HG02571 (cell line): Measurements from ENCODE around the gene SDK1.

Experiments
- ATAC-seq: cut with Tn5 transposase; IDR thresholded peaks from one replicate; pipeline ENCODE4 v1.9.1; 2021; ENCODE audit warnings: mild to moderate bottlenecking, moderate library complexity; ENCODE audit not compliant: unreplicated experiment

Gene SDK1

GRCh38 chr7:4006687-4007086, 705.6 kb downstream of the SDK1 start:
- no peak for ATAC-seq

GRCh38 chr7:4009211-4010060, 708.4 kb downstream of the SDK1 start:
- ATAC-seq = no peak

DNA sequence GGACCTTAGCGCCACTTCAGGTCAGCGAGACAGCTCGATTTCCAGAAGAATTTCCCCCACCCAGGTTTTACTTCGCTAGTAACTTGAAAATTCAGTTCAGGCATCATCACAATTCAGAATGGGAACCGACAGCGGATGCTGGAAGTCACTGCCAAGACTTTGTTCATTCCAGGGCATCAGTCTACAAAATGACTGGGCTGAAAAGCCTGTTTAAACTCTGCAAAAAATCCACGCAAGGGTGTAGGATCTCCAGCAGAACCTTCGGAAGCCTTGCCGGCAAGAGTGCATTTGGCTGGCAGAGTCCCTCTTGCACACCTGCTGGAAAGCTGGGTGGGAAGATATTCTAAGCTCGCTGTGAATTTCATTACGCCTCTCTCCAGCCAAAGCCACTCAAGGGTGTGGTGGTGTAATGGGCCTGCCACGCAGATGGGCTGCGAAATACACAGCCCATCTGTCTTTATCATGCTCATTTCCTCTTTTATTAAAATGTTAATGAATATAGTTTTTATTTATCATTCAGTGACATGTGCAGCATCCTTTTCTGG, 709.1 kb downstream of the SDK1 start:
- no peak for ATAC-seq

DNA sequence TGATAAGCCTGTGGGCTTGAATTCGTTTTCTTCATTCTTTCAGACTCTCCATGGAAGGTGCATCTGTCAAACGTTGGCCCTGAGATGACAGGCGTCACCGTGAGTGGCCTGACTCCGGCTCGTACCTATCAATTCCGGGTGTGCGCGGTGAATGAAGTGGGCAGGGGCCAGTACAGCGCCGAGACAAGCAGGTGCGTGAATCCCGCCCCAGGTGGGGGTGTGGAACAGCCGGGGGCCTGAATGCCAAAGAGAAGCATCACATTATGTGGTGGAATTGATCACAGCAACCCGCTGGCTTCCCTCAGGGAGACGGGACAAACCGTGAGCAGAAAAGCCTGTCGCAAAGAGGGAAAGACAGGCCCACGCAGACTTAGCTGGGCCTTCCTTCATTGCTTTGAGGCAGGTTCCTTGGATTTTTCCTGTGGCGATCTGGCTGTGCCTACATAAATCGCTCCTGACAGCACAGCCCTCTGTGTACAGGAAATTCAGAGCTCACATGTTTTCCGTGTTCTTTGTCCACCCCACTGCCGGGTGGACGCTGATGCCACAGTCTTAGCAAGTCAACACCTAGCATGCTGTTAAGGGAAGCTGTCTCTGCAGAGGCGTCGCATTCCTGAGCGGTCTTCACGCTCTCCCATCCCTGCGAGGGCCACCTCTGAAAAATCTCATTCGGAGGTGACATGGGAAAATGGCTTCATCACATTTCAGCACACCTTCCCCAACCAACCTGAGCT, 710.0 kb downstream of the SDK1 start:
- no peak for ATAC-seq

DNA sequence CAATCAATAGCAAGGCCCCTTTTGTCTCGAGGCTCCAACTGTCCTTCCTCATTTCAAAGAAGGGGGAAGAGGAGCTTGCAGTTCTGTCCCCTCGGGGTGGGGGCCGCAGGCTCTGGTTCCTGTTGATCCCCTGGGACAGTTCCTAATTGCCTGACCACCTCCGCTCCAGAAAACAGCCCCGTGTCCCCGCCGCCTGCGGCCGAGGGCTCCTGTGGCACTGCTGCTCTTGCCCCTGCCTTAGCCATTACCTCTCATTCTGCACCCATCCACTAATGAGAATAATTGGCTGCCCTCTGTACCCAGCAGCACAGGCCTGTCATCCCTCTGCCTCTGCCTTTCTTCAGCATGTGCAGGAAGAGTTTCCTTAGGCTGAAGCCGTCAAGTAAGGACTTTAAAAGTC, 712.7 kb downstream of the SDK1 start:
- no peak for ATAC-seq

GRCh38 chr7:4014346-4015050, 713.4 kb downstream of the SDK1 start:
- no peak for ATAC-seq

DNA sequence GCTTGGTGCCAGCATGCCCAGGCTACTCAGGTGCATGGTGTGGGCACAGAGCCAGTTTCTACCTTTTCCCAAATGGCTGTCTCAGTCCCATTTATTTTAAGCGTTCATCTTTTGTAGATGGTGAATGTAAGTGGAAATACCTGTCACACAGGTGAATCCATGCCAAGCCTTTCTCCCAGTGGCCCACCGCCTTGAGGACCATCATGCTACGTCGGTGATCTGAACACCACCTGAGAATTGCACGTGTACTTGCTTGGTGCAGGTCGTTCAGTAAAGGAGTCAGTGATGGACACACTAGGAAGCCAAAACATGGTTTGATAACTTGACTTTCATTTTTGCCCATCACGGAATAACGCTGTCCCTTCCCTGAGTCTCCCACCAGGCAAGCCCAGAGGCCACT, 714.3 kb downstream of the SDK1 start:
- ATAC-seq = no peak

- no peak for ATAC-seq
Measured at GRCh38 chr7:4015996-4016395, 714.9 kb downstream of the SDK1 start.

- ATAC-seq = no peak
Measured at GRCh38 chr7:4017081-4017480, 716.0 kb downstream of the SDK1 start.

- ATAC-seq = no peak
Measured at GRCh38 chr7:4017785-4018184, 716.7 kb downstream of the SDK1 start.

- ATAC-seq = no peak
Measured at GRCh38 chr7:4018601-4019316, 717.7 kb downstream of the SDK1 start.

DNA sequence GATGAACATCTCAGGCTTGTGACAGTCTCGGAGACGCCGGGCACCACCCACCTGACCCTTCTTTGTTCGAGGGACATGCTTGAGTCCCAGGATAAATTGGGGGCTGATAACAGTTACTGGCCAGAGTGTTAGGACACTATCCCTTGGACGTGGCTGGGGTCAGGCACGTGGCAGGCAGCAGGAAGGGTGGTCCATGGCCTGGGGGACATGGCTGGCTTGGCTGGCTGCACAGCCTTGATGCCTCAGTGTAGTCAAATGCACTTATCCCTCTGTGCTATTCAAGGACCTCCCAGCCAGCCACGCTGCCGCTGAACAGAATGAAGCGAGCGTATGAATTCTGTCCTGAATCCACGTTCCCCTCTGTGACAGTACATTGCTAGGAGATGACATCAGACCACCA, 719.0 kb downstream of the SDK1 start:
- no peak for ATAC-seq

- no peak for ATAC-seq
Measured at GRCh38 chr7:4021413-4021812, 720.4 kb downstream of the SDK1 start.

- ATAC-seq = no peak
Measured at GRCh38 chr7:4022265-4022664, 721.2 kb downstream of the SDK1 start.

- ATAC-seq = no peak
Measured at GRCh38 chr7:4023502-4023901, 722.5 kb downstream of the SDK1 start.

DNA sequence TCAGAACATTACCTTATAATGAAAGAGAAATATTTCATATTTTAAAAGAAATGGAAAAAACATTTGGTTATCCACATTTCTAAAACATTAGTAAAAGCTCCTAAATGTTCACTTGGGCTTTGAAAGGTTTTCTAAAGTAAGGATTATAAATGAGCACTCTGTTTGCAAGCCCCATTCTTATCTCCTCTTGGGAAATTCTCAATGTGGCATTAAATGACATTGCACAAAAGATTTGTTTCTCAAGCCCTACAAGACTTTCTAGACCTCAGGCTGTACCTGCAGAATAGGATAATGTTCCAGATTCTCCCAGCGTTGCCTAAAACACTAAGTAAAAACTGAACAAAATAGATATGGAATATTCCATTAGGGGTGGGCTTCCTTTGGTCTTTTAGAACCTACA, 723.1 kb downstream of the SDK1 start:
- no peak for ATAC-seq

DNA sequence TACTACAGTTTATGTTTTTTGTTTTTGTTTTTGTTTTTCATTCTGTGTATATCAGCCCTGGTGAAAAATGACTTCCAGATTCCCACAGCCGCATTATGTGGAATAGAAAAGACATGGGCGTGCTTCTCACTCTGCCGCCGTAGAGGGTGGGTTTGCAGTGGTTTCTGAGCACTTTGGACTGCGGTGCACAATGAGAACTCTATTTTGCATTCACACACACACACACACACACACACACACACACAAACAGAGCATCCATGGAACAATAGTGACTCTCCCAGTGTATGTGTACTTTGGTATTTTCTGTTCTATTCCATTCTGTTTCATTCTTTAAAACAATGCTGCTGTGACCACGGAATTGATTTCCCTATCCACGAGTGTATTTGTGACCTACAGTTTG, 723.8 kb downstream of the SDK1 start:
- ATAC-seq = no peak

DNA sequence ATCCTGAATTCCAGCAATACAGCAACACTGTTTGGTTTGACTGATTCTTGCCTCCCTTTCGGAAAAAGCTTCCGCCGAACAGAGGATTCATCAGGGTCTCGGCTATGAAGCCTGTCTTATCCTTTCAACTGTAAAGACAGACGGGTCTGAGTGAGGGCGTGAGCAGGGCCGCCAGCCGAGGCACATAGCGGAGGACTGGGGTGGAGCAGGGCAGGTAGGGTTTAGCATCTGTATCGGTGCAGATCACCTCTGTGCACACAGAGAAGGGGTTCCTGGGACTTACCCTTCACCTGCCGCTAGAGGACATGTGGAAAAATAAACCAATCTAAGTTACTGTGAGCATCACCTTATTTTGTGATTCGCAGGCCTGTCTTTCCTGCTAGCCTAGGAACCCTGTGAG, 724.2 kb downstream of the SDK1 start:
- no peak for ATAC-seq

GRCh38 chr7:4025694-4026615, 724.9 kb downstream of the SDK1 start:
- no peak for ATAC-seq
